ENCODE measurements around the gene CCDC71L.

- TF ChIP-seq POLR2A (IDR thresholded peaks at IDR 0.05; ENCODE audit: low read depth, low read length) (no peak), POLR2AphosphoS5 (IDR thresholded peaks at IDR 0.05; ENCODE audit: low read depth, low read length) (no peak), SPI1 (IDR thresholded peaks at IDR 0.05; ENCODE audit: low read depth, low read length) (no peak)
Measured at GRCh38 chr7:106619213-106619612, 41.7 kb downstream of the CCDC71L start.

Data from GM12891 (cell line).